ENCODE data around the gene ZNF776. TPM values are rescaled to one million over a fixed set of nuclear protein-coding genes. Genes with fewer than 3 reads are reported as not detected.

ZNF776 gene
- total and polyA plus RNA-seq, 2 of the 13 experiments (the other 11 are each of a cell fraction or from before 2014, with no cell fraction given) = 7.6 to 16.9 TPM

DNA sequence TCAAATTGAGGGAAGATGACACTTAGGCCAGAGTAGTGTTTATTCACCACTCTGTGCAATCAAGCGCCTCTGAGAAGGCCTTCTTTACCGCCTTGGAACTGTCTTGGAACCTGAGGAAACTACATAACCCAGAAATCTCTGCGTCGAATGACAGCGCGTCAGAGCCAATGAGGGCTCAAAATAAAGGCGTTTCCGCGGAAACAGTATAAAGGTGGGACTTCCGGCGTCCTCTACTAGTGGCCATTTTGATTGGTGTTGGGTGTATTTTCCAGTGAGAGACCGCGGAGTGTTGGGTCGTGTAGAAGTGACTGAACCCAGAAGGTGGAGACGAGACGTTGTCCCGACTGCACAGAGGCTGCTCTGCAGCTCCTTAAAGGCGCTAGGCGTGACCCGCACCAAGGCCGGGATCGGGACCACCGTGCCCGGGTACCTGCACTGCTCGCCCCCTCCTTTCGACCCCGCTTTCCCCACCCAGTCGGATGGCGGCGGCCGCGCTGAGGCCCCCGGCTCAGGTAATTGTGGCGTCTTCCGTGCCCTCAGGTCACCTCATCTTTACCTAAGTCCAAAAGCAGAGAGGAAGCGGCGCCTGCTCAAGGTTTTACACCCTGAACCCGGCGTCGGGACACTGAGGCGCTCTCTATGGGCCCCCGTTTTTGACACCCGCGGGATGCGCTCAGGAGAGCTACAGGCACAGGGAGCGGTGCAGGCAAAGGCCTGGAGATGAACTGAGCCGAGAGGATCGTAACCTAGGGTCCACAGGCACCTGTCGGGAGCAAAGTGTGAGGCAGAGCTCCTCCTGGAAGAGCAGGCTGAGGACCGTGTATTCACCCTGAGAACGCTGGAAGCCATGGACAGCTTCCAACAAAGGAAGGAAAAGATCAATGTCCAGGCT is at the start of gene ZNF776 (continued):
- no peak for TF ChIP-seq MAZ (IDR thresholded peaks at IDR 0.05; ENCODE audit: borderline replicate concordance, low read depth, low read length)
- TF ChIP-seq MAZ (CRISPR knock-in tag; IDR thresholded peaks at IDR 0.05; ENCODE audit: low read depth) = 0 out of 2 replicates have a peak, but pooled peaks have one; percentile 64
- TF ChIP-seq TFE3 (CRISPR knock-in tag; IDR thresholded peaks at IDR 0.05) = no peak
- peak; percentile 75; the same call in 1 of the 2 replicates for TF ChIP-seq NFKB2 (CRISPR knock-in tag; IDR thresholded peaks at IDR 0.05; ENCODE audit: borderline replicate concordance)
- TF ChIP-seq HCFC1 (IDR thresholded peaks at IDR 0.05; ENCODE audit: low read depth, low read length) = peak; percentile 91
- TF ChIP-seq, protein P1, sequence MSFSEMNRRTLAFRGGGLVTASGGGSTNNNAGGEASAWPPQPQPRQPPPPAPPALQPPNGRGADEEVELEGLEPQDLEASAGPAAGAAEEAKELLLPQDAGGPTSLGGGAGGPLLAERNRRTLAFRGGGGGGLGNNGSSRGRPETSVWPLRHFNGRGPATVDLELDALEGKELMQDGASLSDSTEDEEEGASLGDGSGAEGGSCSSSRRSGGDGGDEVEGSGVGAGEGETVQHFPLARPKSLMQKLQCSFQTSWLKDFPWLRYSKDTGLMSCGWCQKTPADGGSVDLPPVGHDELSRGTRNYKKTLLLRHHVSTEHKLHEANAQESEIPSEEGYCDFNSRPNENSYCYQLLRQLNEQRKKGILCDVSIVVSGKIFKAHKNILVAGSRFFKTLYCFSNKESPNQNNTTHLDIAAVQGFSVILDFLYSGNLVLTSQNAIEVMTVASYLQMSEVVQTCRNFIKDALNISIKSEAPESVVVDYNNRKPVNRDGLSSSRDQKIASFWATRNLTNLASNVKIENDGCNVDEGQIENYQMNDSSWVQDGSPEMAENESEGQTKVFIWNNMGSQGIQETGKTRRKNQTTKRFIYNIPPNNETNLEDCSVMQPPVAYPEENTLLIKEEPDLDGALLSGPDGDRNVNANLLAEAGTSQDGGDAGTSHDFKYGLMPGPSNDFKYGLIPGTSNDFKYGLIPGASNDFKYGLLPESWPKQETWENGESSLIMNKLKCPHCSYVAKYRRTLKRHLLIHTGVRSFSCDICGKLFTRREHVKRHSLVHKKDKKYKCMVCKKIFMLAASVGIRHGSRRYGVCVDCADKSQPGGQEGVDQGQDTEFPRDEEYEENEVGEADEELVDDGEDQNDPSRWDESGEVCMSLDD (CRISPR knock-in tag; IDR thresholded peaks at IDR 0.05; ENCODE audit: borderline replicate concordance) = peak; percentile 57; the same call in 1 of the 2 replicates
- TF ChIP-seq EED (CRISPR knock-in tag; IDR thresholded peaks at IDR 0.05) = 0 out of 2 replicates have a peak, but pooled peaks have one; percentile 66
- TF ChIP-seq HNF4A (CRISPR knock-in tag; IDR thresholded peaks at IDR 0.05) = peak; percentile 13
- no peak for TF ChIP-seq ZNF260 (CRISPR knock-in tag; IDR thresholded peaks at IDR 0.05; ENCODE audit: borderline replicate concordance, low read depth)
- no peak for TF ChIP-seq RBM22 (optimal IDR thresholded peaks at IDR 0.05; ENCODE audit: low read length)
- TF ChIP-seq HNRNPL (IDR thresholded peaks at IDR 0.05; ENCODE audit: low read depth, low read length) = no peak
- TF ChIP-seq MIER3 (CRISPR knock-in tag; IDR thresholded peaks at IDR 0.05; ENCODE audit: borderline replicate concordance) = 0 out of 2 replicates have a peak, but pooled peaks have one; percentile 41
- peak; percentile 70 for TF ChIP-seq ZBTB43 (CRISPR knock-in tag; conservative IDR thresholded peaks at IDR 0.05)
- TF ChIP-seq MYC (CRISPR knock-in tag; IDR thresholded peaks at IDR 0.05; ENCODE audit: borderline replicate concordance) = peak; percentile 59; the same call in 1 of the 2 replicates
- TF ChIP-seq SOX6 (IDR thresholded peaks at IDR 0.05) = no peak
- TF ChIP-seq SOX6 (CRISPR knock-in tag; IDR thresholded peaks at IDR 0.05) = no peak
- no peak for TF ChIP-seq CAMTA2 (CRISPR knock-in tag; IDR thresholded peaks at IDR 0.05; ENCODE audit: borderline replicate concordance)
- 0 out of 2 replicates have a peak, but pooled peaks have one; percentile 55 for TF ChIP-seq ZSCAN12 (CRISPR knock-in tag; IDR thresholded peaks at IDR 0.05)
- no peak for TF ChIP-seq RELA (CRISPR knock-in tag; IDR thresholded peaks at IDR 0.05)
- TF ChIP-seq HOXA3 (CRISPR knock-in tag; IDR thresholded peaks at IDR 0.05) = peak; percentile 90
- TF ChIP-seq SRSF1 (optimal IDR thresholded peaks at IDR 0.05; ENCODE audit: low read depth, low read length) = no peak
- TF ChIP-seq POGZ (CRISPR knock-in tag; IDR thresholded peaks at IDR 0.05) = peak; percentile 8; the same call in 1 of the 2 replicates
- peak; percentile 69; the same call in 1 of the 2 replicates for TF ChIP-seq ZNF605 (CRISPR knock-in tag; IDR thresholded peaks at IDR 0.05)
- peak; percentile 91 for TF ChIP-seq CREM (IDR thresholded peaks at IDR 0.05)
- no peak for TF ChIP-seq CREM (CRISPR knock-in tag; IDR thresholded peaks at IDR 0.05)
- TF ChIP-seq IRF2 (CRISPR knock-in tag; IDR thresholded peaks at IDR 0.05) = peak; percentile 83
- no peak for TF ChIP-seq NBN (conservative IDR thresholded peaks at IDR 0.05)
